Activated CD8-positive, alpha-beta memory T cell treated with anti-CD3 and anti-CD28 coated beads for 24 hours (primary cell): Measurements from ENCODE around the gene ADRA2A.

ENCODE experiments used
- DNase-seq: peaks from one replicate; pipeline ENCODE4 v3.0.0-alpha.2; 2020

ADRA2A gene

GRCh38 chr10:111076682-111077478, at the start of gene ADRA2A:
Gene ADRA2A, plus strand, starts transcription at chr10:111077029. Its CDS starts 968 bp downstream, at chr10:111077997.
- DNase-seq = peak; percentile 77

GRCh38 chr10:111030042-111030750, 46.6 kb upstream of the ADRA2A start:
- DNase-seq = no peak

- no peak for DNase-seq
Observed at GRCh38 chr10:111034598-111035310, 42.1 kb upstream of the ADRA2A start.

- no peak for DNase-seq
Observed at GRCh38 chr10:111035542-111035941, 41.3 kb upstream of the ADRA2A start.

GRCh38 chr10:111037858-111038257, 39.0 kb upstream of the ADRA2A start:
- no peak for DNase-seq

- DNase-seq = no peak
Observed at GRCh38 chr10:111039522-111039921, 37.3 kb upstream of the ADRA2A start.

- no peak for DNase-seq
Observed at GRCh38 chr10:111057006-111057405, 19.8 kb upstream of the ADRA2A start.

GRCh38 chr10:111063471-111063870, 13.4 kb upstream of the ADRA2A start:
- no peak for DNase-seq

GRCh38 chr10:111072232-111072631, 4.6 kb upstream of the ADRA2A start:
- DNase-seq = no peak

- DNase-seq = no peak
Observed at GRCh38 chr10:111075577-111076185, 1.1 kb upstream of the ADRA2A start.

- DNase-seq = peak; percentile 80
Observed at GRCh38 chr10:111076191-111076681, 593 bp upstream of the ADRA2A start.

GRCh38 chr10:111077479-111077784, 603 bp downstream of the ADRA2A start:
- DNase-seq = no peak

GRCh38 chr10:111077785-111078504, 1.1 kb downstream of the ADRA2A start:
- DNase-seq = peak; percentile 69

- no peak for DNase-seq
Observed at GRCh38 chr10:111078505-111079185, 1.8 kb downstream of the ADRA2A start.

- DNase-seq = no peak
Observed at GRCh38 chr10:111079241-111079760, 2.5 kb downstream of the ADRA2A start.

- DNase-seq = no peak
Observed at GRCh38 chr10:111079781-111080180, 3.0 kb downstream of the ADRA2A start.

GRCh38 chr10:111080224-111080623, 3.4 kb downstream of the ADRA2A start:
- DNase-seq = no peak

GRCh38 chr10:111081595-111081994, 4.8 kb downstream of the ADRA2A start:
- DNase-seq = no peak

- DNase-seq = peak; percentile 30
Observed at GRCh38 chr10:111082102-111082975, 5.5 kb downstream of the ADRA2A start.
